ENCODE results near the gene KRTAP19-7.

KRTAP19-7 gene

DNA sequence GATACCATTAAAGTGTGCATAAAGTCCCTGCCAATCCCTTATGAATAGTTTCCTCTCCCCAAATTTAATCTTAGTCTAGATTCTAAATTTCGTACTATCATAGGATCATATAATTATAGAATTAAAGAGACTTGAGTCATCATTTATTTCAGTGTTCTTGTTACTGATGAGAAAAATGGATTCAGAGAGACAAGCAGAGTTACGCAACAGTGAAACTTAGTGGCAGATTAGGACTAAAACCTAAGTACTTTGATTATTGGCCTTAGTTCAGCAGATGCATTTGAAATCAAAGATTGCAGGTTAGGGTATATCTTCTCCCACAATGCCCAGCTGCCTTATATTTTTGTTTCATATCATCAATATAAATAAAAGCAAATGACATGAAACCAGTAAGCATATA is 843 bp upstream of the KRTAP19-7 start:
- no peak for DNase-seq (ENCODE audit: low read depth)
- H3K4me3 ChIP-seq (ENCODE audit: low read depth, low read length), result no peak overlapping the region
- TF ChIP-seq, protein P1, sequence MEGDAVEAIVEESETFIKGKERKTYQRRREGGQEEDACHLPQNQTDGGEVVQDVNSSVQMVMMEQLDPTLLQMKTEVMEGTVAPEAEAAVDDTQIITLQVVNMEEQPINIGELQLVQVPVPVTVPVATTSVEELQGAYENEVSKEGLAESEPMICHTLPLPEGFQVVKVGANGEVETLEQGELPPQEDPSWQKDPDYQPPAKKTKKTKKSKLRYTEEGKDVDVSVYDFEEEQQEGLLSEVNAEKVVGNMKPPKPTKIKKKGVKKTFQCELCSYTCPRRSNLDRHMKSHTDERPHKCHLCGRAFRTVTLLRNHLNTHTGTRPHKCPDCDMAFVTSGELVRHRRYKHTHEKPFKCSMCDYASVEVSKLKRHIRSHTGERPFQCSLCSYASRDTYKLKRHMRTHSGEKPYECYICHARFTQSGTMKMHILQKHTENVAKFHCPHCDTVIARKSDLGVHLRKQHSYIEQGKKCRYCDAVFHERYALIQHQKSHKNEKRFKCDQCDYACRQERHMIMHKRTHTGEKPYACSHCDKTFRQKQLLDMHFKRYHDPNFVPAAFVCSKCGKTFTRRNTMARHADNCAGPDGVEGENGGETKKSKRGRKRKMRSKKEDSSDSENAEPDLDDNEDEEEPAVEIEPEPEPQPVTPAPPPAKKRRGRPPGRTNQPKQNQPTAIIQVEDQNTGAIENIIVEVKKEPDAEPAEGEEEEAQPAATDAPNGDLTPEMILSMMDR (conservative IDR thresholded peaks at IDR 0.05; ENCODE audit: low read depth, low read length), result no peak

DNA sequence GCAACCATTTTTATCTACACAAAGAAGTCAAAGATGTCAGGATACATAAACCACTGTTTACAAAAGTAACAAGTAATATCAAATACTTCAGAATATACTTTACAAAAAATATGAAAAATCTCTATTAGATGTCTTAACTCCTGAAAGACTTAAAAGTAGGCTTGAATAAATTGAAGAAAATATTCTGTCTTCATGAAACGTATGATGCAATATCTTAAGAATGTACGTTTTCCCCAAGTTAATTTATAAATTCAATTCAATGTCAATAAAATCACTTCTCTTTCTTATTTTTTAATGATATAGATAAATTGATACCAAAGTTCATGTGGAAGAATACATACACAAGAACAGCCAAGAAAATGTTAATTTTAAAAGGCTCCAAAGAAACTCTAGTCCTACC is 6.0 kb downstream of the KRTAP19-7 start:
- H3K4me3 ChIP-seq (ENCODE audit: low read depth, low read length), result no peak overlapping the region
- TF ChIP-seq, protein P1 (conservative IDR thresholded peaks at IDR 0.05; ENCODE audit: low read depth, low read length), result no peak
- no peak for DNase-seq (ENCODE audit: low read depth)

DNA sequence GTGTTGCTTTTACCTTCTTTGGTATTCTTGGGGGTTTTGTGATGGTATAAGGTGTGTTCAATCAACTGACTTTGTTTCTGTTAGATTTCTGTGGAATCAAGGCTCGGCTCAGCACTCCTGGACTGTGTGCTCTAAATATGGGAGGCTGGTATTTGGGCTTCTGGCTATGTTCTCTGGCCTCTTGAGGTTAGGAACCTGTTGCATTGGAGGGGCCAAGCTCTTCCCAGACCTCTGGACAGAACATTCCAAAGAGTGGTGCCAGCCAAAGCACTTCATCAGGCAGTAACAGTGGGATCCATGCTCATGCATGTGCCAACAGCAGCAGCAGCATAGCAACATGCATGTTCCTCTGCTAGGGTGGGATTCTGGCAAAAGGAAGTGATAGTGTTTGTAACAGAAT is 8.3 kb downstream of the KRTAP19-7 start:
- DNase-seq (ENCODE audit: low read depth), result no peak
- TF ChIP-seq, protein P1 (conservative IDR thresholded peaks at IDR 0.05; ENCODE audit: low read depth, low read length), result no peak
- no peak overlapping the region for H3K4me3 ChIP-seq (ENCODE audit: low read depth, low read length)

DNA sequence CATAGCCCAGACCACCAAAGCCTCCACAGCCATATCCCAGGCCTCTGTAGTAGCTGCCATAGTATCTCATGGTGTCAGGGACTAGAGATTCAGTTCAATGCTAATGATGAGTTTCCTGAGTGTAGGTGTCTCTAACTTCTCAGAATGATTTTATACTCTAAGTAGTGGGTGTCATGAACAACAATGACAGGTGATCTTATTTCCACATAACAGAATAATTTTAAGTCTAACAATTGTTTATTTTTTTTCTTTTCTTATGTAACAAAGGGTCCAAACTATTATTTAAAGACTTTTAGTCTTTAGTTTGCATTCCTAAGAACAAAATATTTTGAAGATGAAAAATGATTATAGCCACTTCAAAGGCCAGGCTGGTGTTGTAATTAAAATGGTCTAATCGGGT is 19.4 kb downstream of the KRTAP19-7 start, which contains the start of gene KRTAP19-6:
Gene KRTAP19-6, minus strand, starts transcription at position 101 of the 400 bp plus-strand sequence. Its CDS starts 31 bp downstream, at position 70.
- DNase-seq (ENCODE audit: low read depth), result no peak
- TF ChIP-seq, protein P1 (conservative IDR thresholded peaks at IDR 0.05; ENCODE audit: low read depth, low read length), result no peak

DNA sequence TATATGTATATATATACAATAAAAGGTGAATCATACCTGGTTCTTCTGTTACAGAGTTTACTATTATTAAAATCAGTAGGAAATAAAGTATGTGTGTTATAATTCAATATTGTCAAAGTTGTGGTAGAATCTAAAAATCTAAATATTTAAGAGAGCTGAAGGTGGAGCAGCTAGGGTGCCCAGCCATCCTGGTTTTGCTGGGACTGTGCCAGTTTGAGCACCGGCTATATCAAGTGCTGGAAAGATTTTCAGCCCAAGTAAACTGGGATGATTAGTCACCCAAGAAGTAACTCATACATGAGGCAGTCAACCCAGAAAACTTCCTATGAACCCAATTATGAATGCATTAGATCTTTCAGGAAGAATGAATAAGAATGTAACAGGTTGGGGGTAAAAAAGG is 42.2 kb downstream of the KRTAP19-7 start:
- DNase-seq (ENCODE audit: low read depth), result no peak
- TF ChIP-seq, protein P1 (conservative IDR thresholded peaks at IDR 0.05; ENCODE audit: low read depth, low read length), result no peak
- H3K4me3 ChIP-seq (ENCODE audit: low read depth, low read length), result no peak overlapping the region

More for the DNA sequence above, 19.4 kb downstream of the KRTAP19-7 start, which contains the start of gene KRTAP19-6:
- no peak within 1 kb of the TSS for H3K4me3 ChIP-seq (ENCODE audit: low read depth, low read length)

DNA sequence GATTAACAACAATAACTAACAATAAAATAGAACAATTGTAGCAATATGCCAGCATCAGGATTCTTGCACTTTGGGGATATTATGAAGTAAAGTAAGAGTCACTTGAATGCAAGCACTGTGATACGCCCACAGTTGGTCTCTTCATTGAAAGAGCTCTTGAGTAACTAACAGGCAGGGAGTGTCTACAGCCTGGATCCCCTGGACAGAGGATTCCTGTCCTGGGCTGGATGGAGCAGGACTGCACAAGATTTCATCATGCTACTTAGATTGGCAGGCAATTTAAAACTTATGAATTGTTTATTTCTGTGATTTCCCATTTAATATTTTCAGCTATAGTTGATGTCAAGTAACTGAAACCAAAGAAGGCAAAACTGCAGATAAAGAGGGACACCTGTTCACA is 45.4 kb downstream of the KRTAP19-7 start:
- no peak overlapping the region for H3K4me3 ChIP-seq (ENCODE audit: low read depth, low read length)
- no peak for DNase-seq (ENCODE audit: low read depth)
- TF ChIP-seq, protein P1 (conservative IDR thresholded peaks at IDR 0.05; ENCODE audit: low read depth, low read length), result no peak

Data from choroid plexus epithelial cell (primary cell).